Brain microvascular endothelial cell (primary cell): Measurements from ENCODE around the gene YWHAE.

ENCODE experiments used
- DNase-seq: peaks from one replicate; pipeline ENCODE4 v3.0.0-alpha.2; 2020
- H3K27ac ChIP-seq: fragments of 250-450 bp; sonication (Bioruptor Pico); 2 replicates; pipeline ENCODE4 v1.5.1; 2020; ENCODE audit warnings: mild to moderate bottlenecking, moderate library complexity
- H3K27me3 ChIP-seq: fragments of 250-450 bp; sonication (Bioruptor Pico); replicated peaks from 2 replicates; pipeline ENCODE4 v1.5.1; 2020; ENCODE audit warnings: mild to moderate bottlenecking
- H3K36me3 ChIP-seq: fragments of 250-450 bp; sonication (Bioruptor Pico); replicated peaks from 2 replicates; pipeline ENCODE4 v1.5.1; 2020; ENCODE audit warnings: mild to moderate bottlenecking
- H3K4me3 ChIP-seq: 2 replicates; pipeline ENCODE4 v1.5.1; 2011; ENCODE audit warnings: low read depth, mild to moderate bottlenecking, control low read depth, low read length, moderate library complexity
- CTCF ChIP-seq: IDR thresholded peaks from 2 replicates; pipeline ENCODE4 v1.5.1; 2011; ENCODE audit warnings: low read depth, mild to moderate bottlenecking, moderate library complexity, low read length, control low read depth, inconsistent platforms; ENCODE audit errors: missing control alignments
- in situ Hi-C: cut with HindIII; loops from 2 replicates; pipeline ENCODE4 v1.10.0; 2017; ENCODE audit warnings: low sequenced_read_pairs, low pct_ligation_motif_present

The YWHAE gene

GRCh38 chr17:1344521-1344920 is 55.5 kb downstream of the YWHAE start:
- peaks cover 49% of the 10 kb centered on the region for H3K36me3 ChIP-seq
- in situ Hi-C loops = no loop called here
- DNase-seq = no peak
- TF ChIP-seq CTCF = no peak
- H3K27ac ChIP-seq = no peak overlapping the region
- no peaks in the 10 kb centered on the region for H3K27me3 ChIP-seq
- H3K4me3 ChIP-seq = no peak overlapping the region

GRCh38 chr17:1343554-1343953 is 56.5 kb downstream of the YWHAE start:
- Histone ChIP-seq H3K27me3 (no peaks in the 10 kb centered on the region), H3K27ac (no peak overlapping the region), H3K4me3 (no peak overlapping the region), H3K36me3 (peaks cover 45% of the 10 kb centered on the region)
- no peak for TF ChIP-seq CTCF
- no peak for DNase-seq
- in situ Hi-C loops = no loop called here

GRCh38 chr17:1340371-1340770 is 59.7 kb downstream of the YWHAE start:
- H3K4me3 ChIP-seq = no peak overlapping the region
- in situ Hi-C loops = no loop called here
- no peak for TF ChIP-seq CTCF
- no peak for DNase-seq
- no peak overlapping the region for H3K27ac ChIP-seq
- peaks cover 28% of the 10 kb centered on the region for H3K36me3 ChIP-seq
- no peaks in the 10 kb centered on the region for H3K27me3 ChIP-seq

- TF ChIP-seq CTCF = no peak
- Histone ChIP-seq H3K36me3 (no peaks in the 10 kb centered on the region), H3K4me3 (no peak overlapping the region), H3K27ac (no peak overlapping the region), H3K27me3 (no peaks in the 10 kb centered on the region)
- in situ Hi-C loops = no loop called here
- no peak for DNase-seq
These were observed 68.3 kb downstream of the YWHAE start for GRCh38 chr17:1331708-1332107.

GRCh38 chr17:1329745-1330343 is 70.2 kb downstream of the YWHAE start:
- no peak overlapping the region for H3K4me3 ChIP-seq
- in situ Hi-C loops = no loop called here
- H3K27me3 ChIP-seq = no peaks in the 10 kb centered on the region
- TF ChIP-seq CTCF = no peak
- DNase-seq = no peak
- H3K27ac ChIP-seq = no peak overlapping the region
- no peaks in the 10 kb centered on the region for H3K36me3 ChIP-seq

- Histone ChIP-seq H3K4me3 (no peak overlapping the region), H3K27me3 (no peaks in the 10 kb centered on the region), H3K27ac (no peak overlapping the region), H3K36me3 (no peaks in the 10 kb centered on the region)
- TF ChIP-seq CTCF = no peak
- no peak for DNase-seq
- in situ Hi-C loops = no loop called here
These were observed 71.6 kb downstream of the YWHAE start for GRCh38 chr17:1328437-1328836.
